Central memory CD8-positive, alpha-beta T cell (primary cell): ENCODE results near the gene SEC31B.
A peak's percentile ranks its signal among the peaks of the same experiment; 100 is the strongest.

Source experiments
- ATAC-seq: fragments of 150-1000 bp; cut with Tn5 transposase; replicated peaks from 2 replicates; pipeline ENCODE4 v1.10.0; 2022; ENCODE audit warnings: mild to moderate bottlenecking, moderate FRiP score, moderate number of reproducible peaks; ENCODE audit not compliant: poor library complexity, severe bottlenecking; ENCODE audit errors: extremely low read depth
- DNase-seq, 2 donors: peaks; one replicate each; pipeline ENCODE4 v3.0.0; 2021; ENCODE audit warnings: low spot score in 2 of 2
- H3K27ac Mint-ChIP-seq: one replicate; pipeline ENCODE4 v1.8.0; 2022; ENCODE audit warnings: low read depth, mild to moderate bottlenecking, moderate library complexity, mixed read lengths
- H3K27me3 Mint-ChIP-seq: one replicate; pipeline ENCODE4 v1.8.0; 2022; ENCODE audit warnings: mixed read lengths
- H3K36me3 Mint-ChIP-seq: one replicate; pipeline ENCODE4 v1.8.0; 2022; ENCODE audit warnings: mild to moderate bottlenecking, moderate library complexity, mixed read lengths; ENCODE audit not compliant: insufficient read depth
- H3K4me1 Mint-ChIP-seq: one replicate; pipeline ENCODE4 v1.8.0; 2022; ENCODE audit warnings: mixed read lengths
- H3K4me3 Mint-ChIP-seq: one replicate; pipeline ENCODE4 v1.8.0; 2022; ENCODE audit warnings: mild to moderate bottlenecking, moderate library complexity, mixed read lengths
- H3K9me3 Mint-ChIP-seq: one replicate; pipeline ENCODE4 v1.8.0; 2022; ENCODE audit warnings: mixed read lengths

The SEC31B gene

GRCh38 chr10:100482181-100482833 is 37.4 kb downstream of the SEC31B start:
- peaks cover 39% of the 10 kb centered on the region for H3K27me3 Mint-ChIP-seq

GRCh38 chr10:100481462-100482081 is 38.1 kb downstream of the SEC31B start:
- Mint-ChIP-seq H3K27ac (no peak overlapping the region), H3K9me3 (no peaks in the 10 kb centered on the region), H3K27me3 (peaks cover 39% of the 10 kb centered on the region), H3K4me3 (peak overlapping the region; percentile 85), H3K36me3 (no peaks in the 10 kb centered on the region), H3K4me1 (peaks cover 21% of the 10 kb centered on the region)
- peak; percentile 96 for ATAC-seq
- peak; percentile 94 to 98 for DNase-seq

More at GRCh38 chr10:100482181-100482833, 37.4 kb downstream of the SEC31B start:
- Mint-ChIP-seq H3K4me1 (peaks cover 21% of the 10 kb centered on the region), H3K9me3 (no peaks in the 10 kb centered on the region), H3K27ac (no peak overlapping the region), H3K36me3 (peaks cover 3% of the 10 kb centered on the region), H3K4me3 (peak overlapping the region; percentile 85)
- ATAC-seq (peak; percentile 62), DNase-seq (peak; percentile 43 to 50)

DNA sequence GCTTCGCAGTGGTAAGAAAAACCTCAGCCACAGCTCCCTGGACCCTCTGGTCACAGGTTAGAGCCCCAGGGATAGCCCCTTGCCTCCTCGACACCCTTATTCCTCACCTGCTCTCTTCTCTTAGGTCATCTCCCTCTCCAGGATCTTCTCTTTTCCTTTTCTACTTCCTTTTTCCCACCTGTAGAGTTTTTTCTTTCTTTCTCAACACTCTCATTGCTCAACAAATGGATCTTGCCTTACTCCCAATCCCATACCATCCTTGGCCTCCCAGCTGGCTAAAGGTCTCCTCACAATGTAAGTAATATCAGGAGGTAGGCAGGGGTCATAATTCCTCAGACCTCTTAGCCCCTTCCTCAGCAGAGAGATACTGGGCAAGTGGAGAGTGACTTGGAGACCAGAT is 39.7 kb downstream of the SEC31B start:
- H3K36me3 Mint-ChIP-seq, result no peaks in the 10 kb centered on the region
- H3K27ac Mint-ChIP-seq, result no peak overlapping the region
- no peaks in the 10 kb centered on the region for H3K9me3 Mint-ChIP-seq
- ATAC-seq, result no peak
- no peak overlapping the region for H3K4me3 Mint-ChIP-seq
- DNase-seq, result no peak
- peaks cover 21% of the 10 kb centered on the region for H3K4me1 Mint-ChIP-seq
- peaks cover 39% of the 10 kb centered on the region for H3K27me3 Mint-ChIP-seq

DNA sequence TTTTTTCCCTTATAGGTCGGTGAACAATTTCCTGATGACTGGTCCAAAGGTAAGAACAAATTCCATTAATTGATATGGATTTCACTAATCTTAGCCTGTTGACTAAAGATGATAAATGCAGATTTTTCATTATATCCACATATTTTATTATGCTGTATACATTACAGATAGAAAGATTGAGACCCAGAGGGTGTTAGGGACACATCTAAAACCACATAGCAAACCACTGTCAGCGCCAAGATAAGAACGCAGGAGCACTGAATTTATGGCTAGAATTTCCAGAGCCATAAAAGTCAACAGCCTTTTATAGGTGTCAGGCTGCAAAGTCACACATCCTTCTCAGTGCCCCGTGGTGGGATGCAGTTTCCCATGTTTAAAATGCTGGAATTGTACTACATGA is 40.6 kb downstream of the SEC31B start:
- no peak overlapping the region for H3K27ac Mint-ChIP-seq
- H3K9me3 Mint-ChIP-seq, result no peaks in the 10 kb centered on the region
- ATAC-seq, result no peak
- no peaks in the 10 kb centered on the region for H3K36me3 Mint-ChIP-seq
- H3K4me1 Mint-ChIP-seq, result peaks cover 21% of the 10 kb centered on the region
- H3K27me3 Mint-ChIP-seq, result peaks cover 39% of the 10 kb centered on the region
- no peak for DNase-seq
- H3K4me3 Mint-ChIP-seq, result no peak overlapping the region

DNA sequence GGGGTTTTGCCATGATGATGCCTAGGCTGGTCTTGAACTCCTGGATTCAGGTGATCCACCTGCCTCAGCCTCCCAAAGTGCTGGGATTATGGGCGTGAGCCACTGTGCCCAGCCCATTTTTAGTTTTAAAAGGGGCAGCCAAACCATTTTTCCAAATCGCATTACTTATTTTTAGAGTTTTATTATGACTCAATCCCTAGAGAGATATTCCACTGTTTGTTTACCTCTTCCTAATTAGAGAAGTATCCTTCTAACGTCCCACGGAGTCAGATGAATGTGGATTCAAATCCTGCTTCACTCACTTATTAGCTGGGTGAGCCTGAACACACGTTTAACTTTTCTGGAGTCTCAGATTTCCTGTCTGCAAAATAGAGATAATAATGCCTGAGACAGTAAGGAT is 41.7 kb downstream of the SEC31B start:
- no peak for ATAC-seq
- Mint-ChIP-seq H3K4me3 (no peak overlapping the region), H3K4me1 (peaks cover 16% of the 10 kb centered on the region), H3K27ac (no peak overlapping the region), H3K27me3 (peaks cover 39% of the 10 kb centered on the region), H3K9me3 (no peaks in the 10 kb centered on the region), H3K36me3 (peaks cover 1% of the 10 kb centered on the region)
- no peak for DNase-seq

- ATAC-seq (no peak), DNase-seq (no peak)
- Mint-ChIP-seq H3K27ac (no peak overlapping the region), H3K36me3 (peaks cover 1% of the 10 kb centered on the region), H3K27me3 (no peaks in the 10 kb centered on the region), H3K4me3 (no peak overlapping the region), H3K4me1 (no peaks in the 10 kb centered on the region), H3K9me3 (no peaks in the 10 kb centered on the region)
Measured at GRCh38 chr10:100470367-100470766, 49.3 kb downstream of the SEC31B start.

DNA sequence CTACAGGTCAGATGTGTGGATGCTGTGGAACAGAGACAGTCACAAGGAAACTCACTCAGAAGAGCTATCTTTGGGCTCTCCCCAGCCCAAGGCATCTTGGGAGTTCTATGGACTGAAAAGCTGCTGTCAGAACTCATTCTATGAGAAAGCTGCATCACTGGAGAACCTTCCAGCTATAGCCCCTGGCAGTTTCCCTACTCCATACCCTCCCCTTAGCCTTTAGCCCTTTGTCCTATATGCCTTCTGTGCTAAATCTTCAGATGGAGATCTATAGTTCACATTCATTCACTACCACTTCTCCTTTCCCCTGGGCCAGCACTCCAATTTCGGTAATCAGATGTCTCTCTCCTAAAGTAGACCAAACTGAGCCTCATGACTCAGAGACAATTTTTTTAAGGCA is 49.9 kb downstream of the SEC31B start:
- Mint-ChIP-seq H3K4me1 (no peaks in the 10 kb centered on the region), H3K36me3 (peaks cover 1% of the 10 kb centered on the region), H3K9me3 (no peaks in the 10 kb centered on the region), H3K4me3 (no peak overlapping the region), H3K27ac (no peak overlapping the region), H3K27me3 (no peaks in the 10 kb centered on the region)
- DNase-seq, result no peak
- ATAC-seq, result no peak

- no peaks in the 10 kb centered on the region for H3K27me3 Mint-ChIP-seq
- peaks cover 1% of the 10 kb centered on the region for H3K36me3 Mint-ChIP-seq
- DNase-seq (no peak), ATAC-seq (no peak)
- H3K4me3 Mint-ChIP-seq, result no peak overlapping the region
- H3K4me1 Mint-ChIP-seq, result no peaks in the 10 kb centered on the region
- H3K27ac Mint-ChIP-seq, result no peak overlapping the region
- no peaks in the 10 kb centered on the region for H3K9me3 Mint-ChIP-seq
Measured at GRCh38 chr10:100468978-100469377, 50.7 kb downstream of the SEC31B start.

GRCh38 chr10:100468322-100468721 is 51.3 kb downstream of the SEC31B start:
- Mint-ChIP-seq H3K36me3 (peaks cover under 1% of the 10 kb centered on the region), H3K4me1 (no peaks in the 10 kb centered on the region), H3K27ac (no peak overlapping the region), H3K27me3 (no peaks in the 10 kb centered on the region), H3K4me3 (no peak overlapping the region), H3K9me3 (no peaks in the 10 kb centered on the region)
- ATAC-seq, result no peak
- no peak for DNase-seq

DNA sequence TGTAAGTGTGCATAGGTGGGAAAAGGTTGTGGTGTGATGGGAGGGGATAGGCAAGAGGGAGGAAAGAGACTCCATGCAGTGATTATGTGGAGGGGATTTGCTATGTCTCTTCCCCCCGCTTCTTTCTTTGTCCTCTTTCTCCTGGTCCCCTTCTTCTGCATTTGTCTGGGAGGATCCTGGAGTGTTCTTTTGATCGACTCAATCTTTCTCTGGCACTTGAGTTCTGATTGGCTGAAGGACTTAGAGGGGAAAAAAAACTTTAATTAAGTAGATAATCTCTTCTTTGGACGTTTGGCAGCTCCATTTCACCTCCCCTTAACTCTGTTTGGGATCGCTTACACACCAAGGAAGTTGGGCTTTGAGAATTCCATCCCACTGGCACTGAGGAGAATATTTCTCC is 57.0 kb downstream of the SEC31B start, which contains the start of gene WNT8B:
Gene WNT8B (plus strand): TSS at position 301 of the 400 bp plus-strand sequence. CDS start 160 bp downstream, outside the sequence.
- no peaks in the 10 kb centered on the region for H3K27me3 Mint-ChIP-seq
- peaks cover 3% of the 10 kb centered on the region for H3K36me3 Mint-ChIP-seq
- ATAC-seq, result no peak
- no peak within 1 kb of the TSS for H3K4me3 Mint-ChIP-seq
- no peaks in the 10 kb centered on the region for H3K9me3 Mint-ChIP-seq
- no peak for DNase-seq
- no peak within 1 kb of the TSS for H3K27ac Mint-ChIP-seq
- H3K4me1 Mint-ChIP-seq, result no peaks in the 10 kb centered on the region

- Mint-ChIP-seq H3K4me1 (no peaks in the 10 kb centered on the region), H3K9me3 (no peaks in the 10 kb centered on the region), H3K36me3 (no peaks in the 10 kb centered on the region), H3K27ac (no peak overlapping the region), H3K27me3 (peaks cover 17% of the 10 kb centered on the region), H3K4me3 (no peak overlapping the region)
- DNase-seq (no peak), ATAC-seq (no peak)
Measured at GRCh38 chr10:100448951-100449350, 70.7 kb downstream of the SEC31B start.

DNA sequence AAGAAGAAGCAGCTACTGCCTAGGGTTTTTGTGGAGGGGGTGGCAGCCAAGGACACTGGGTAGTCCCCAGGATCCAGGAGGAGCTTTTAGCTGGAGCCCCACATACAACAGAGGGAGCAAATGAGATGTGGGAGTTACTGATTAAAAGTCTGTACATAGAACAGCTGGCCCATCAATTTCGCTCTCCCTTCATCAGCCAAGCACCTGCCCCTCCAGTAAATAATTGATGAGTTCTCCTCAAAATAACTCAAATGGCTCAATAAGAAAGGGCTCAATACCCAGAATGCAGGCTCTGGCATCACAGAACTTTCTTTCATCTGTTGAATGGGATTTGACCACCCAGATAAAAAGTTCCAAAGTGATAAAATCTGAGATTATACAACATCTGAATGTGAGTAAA is 72.0 kb downstream of the SEC31B start:
- H3K27me3 Mint-ChIP-seq, result peaks cover 16% of the 10 kb centered on the region
- no peak overlapping the region for H3K27ac Mint-ChIP-seq
- H3K9me3 Mint-ChIP-seq, result no peaks in the 10 kb centered on the region
- no peak overlapping the region for H3K4me3 Mint-ChIP-seq
- DNase-seq (no peak), ATAC-seq (no peak)
- H3K36me3 Mint-ChIP-seq, result no peaks in the 10 kb centered on the region
- H3K4me1 Mint-ChIP-seq, result no peaks in the 10 kb centered on the region

DNA sequence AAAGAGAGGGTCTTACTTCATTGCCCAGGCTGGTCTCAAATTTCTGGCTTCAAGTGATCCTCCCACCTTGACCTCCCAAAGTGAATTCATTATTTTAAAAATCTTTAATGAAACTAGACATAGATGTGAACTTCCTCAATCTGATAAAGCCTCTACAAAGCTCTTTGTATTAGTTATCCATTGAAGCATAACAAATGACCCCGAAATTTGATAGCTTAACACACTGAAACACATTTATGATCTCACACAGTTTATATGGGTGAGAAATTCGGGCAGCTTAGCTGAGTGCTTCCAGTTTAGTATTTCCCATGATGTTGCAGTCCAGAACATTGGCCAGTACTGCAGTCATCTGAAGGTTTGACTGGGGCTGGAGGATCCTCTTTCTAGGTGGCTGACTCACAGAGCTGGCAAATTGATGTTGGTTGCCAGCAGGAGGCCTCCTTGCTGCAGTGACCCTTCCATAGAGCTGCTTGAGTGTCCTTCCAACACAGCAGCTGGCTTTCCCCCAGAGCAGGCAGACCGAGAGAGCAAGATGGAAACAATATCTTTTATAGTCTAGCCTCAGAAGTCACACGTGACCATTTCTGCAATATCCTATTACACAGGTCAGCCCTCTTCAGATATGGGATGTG is 73.4 kb downstream of the SEC31B start:
- ATAC-seq, result no peak
- H3K27me3 Mint-ChIP-seq, result peaks cover 2% of the 10 kb centered on the region
- no peaks in the 10 kb centered on the region for H3K9me3 Mint-ChIP-seq
- no peak overlapping the region for H3K27ac Mint-ChIP-seq
- H3K36me3 Mint-ChIP-seq, result no peaks in the 10 kb centered on the region
- no peak overlapping the region for H3K4me3 Mint-ChIP-seq
- DNase-seq, result no peak
- no peaks in the 10 kb centered on the region for H3K4me1 Mint-ChIP-seq
